Left forelimb (tissue), 1 donor: ENCODE measurements around the gene ZYX.
"Not testable (repeated sequence)": the region's sequence is repeated elsewhere in the genome, so short reads cannot be mapped to it uniquely, and the experiment has no call there.

ENCODE experiments used
- DNase-seq: peaks from one replicate; pipeline ENCODE4 v3.0.0-alpha.2; 2018; ENCODE audit warnings: low spot score

The ZYX gene

GRCh38 chr7:143417734-143418383, 36.7 kb downstream of the ZYX start:
- no peak for DNase-seq

- no peak for DNase-seq
Measured at GRCh38 chr7:143418681-143419458, 37.7 kb downstream of the ZYX start.

- no peak for DNase-seq
Measured at GRCh38 chr7:143419880-143420279, 38.7 kb downstream of the ZYX start.

DNA sequence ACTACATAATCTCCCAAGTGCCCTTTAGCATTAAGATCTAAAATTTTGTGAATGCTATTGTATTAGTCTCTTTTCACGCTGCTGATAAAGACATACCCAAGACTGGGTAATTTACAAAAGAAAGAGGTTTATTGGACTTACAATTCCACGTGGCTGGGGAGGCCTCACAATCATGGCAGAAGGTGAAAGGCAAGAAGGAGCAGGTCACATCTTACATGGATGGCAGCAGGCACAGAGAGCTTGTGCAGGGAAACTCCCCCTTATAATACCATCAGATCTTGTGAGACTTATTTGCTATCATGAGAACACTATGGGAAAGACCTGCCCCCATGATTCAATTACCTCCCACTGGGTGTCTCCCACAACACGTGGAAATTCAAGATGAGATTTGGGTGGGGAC, 39.5 kb downstream of the ZYX start:
- DNase-seq: not testable (repeated sequence)

DNA sequence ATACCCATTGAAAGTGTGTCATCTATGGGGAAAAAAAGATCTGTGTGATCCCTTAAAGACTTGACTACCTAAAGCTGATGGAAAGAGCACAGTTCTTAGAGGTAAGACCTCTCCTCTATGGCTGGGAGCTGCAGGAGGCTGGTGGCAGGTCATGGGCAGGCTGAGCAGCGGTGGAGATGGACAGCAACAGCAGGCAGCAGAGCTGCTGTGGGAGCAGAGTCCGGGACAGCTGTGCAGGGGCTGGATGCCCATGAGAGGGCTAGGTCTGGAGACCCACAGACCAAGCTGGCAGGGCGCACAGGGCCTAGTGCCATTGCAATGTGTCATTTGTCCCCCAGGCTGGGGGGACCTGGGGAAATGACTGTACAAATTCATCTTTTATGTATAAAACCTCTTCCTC, 40.9 kb downstream of the ZYX start:
- DNase-seq: no peak

DNA sequence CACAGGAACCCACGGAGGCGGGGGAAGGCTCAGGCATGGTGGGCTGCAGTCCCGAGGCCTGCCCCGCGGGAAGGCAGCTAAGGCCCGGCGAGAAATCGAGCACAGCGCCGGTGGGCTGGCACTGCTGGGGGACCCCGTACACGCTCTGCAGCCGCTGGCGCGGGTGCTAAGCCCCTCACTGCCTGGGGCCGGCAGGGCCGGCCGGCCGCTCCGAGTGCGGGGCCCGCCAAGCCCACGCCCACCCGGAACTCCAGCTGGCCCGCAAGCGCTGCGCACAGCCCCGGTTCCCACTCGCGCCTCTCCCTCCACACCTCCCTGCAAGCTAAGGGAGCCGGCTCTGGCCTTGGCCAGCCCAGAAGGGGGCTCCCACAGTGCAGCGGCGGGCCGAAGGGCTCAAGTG, 43.3 kb downstream of the ZYX start:
- not testable (repeated sequence) for DNase-seq

GRCh38 chr7:143426479-143427142, 45.5 kb downstream of the ZYX start:
- no peak for DNase-seq

- no peak for DNase-seq
Measured at GRCh38 chr7:143429770-143430698, 48.9 kb downstream of the ZYX start.

DNA sequence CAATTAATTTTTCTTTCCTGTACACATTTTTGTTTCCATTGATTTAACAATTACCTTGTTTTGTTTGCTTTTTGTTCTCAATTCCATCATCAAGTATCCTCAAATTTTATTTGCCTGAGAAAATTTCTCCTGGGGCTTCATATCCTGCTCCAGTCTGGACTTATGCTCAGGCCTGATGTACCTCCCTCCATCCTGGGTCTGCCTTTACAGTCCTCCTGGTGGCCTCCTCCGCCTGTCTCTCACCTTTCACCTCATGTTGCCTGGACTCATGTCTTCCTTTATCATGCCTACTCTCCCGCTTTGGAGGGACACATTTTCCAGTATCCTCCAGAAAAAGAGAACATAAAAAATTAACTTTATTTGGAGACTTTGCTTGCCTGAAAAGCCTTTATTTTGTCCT, 50.0 kb downstream of the ZYX start:
- DNase-seq: no peak

DNA sequence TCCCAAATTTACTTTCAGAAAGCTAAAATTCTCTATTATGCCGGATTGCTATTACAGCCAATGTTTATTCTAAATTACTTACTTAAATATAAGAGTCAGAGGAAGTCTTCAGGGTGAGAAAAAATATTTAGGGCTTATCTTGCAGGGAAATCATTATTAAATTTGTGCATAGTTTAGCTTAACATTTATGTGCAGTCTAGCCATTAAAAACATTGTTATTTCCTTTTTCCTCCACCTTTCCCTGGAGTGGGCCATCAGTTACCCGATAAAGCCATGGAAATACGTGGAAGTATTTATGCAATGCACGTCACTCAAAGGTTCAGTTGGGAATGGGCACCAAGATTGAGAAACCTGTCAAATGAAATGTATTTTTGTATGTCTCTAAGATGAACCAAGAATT, 52.6 kb downstream of the ZYX start:
- DNase-seq: no peak

- no peak for DNase-seq
Measured at GRCh38 chr7:143434660-143435059, 53.5 kb downstream of the ZYX start.

GRCh38 chr7:143435266-143435665, 54.1 kb downstream of the ZYX start:
- no peak for DNase-seq

DNA sequence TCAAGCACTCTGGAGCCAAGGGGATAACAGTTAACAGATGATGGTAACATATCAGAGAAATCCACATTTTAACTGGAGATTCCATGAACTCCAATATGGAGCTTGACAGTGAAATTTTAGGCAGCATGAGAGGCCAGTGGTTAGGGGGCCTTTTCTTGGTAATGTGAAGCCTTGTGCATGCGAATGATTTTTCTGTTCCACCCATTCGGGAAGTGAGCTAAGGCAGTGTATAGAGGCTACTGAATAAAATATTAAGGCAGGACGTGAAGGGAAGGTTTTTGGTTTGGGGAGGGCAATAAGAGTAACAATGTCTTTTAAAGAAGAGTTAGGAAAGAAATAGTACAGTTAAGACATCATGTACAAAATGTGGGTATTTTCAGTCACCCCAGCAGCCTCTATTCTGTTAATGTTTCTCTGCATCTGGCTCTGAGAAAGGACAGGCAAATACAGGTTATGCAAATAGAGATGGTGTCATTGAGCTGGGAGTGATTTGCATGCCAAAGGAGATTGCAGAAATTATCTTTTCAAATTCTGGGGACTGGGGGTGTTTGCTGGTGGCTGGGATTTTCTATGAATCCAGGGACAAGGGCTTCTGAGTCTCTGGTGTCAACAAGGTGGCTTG, 55.3 kb downstream of the ZYX start:
- DNase-seq: no peak

DNA sequence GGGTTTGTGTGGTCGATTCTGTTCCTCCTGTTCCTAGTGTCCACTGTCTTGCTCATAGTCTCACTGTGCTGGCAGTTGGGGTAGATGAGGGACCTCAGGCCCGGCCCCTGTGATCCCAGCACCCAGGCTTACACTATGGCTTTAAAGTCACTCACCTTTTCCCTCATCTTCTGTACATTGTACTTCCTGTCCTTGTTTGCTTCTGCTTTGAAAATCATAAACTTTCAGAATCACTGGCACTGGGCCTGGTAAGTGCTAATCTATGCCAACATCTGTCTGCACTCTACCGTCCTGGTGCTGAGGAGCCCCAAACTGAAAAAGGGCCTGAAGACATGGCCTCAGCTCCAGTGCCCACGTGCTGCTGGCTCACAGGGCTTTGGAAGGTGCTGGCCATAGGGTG, 56.4 kb downstream of the ZYX start:
- no peak for DNase-seq

DNA sequence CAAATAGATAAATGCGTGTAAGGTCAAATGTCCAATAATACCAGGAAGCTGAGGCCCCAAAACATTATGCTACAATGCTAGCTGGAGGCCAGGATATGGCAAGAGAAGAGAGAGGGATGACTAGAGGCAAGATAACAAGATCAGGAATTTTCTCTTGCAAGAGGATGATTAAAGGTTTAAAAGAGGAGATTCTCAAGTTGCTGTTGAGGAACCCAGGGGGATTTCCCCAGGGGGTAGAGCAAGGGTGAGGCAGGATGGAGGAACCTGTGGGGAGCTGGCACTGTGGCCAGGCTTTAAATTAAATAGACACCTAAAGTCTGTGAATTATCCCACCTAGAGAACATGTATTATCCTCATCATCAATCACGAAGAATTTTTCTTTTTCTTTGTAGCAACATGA, 58.7 kb downstream of the ZYX start:
- no peak for DNase-seq
